Neural progenitor cell (in vitro differentiated cells): ENCODE results near the gene METAP2. TPM values are rescaled to one million over a fixed set of nuclear protein-coding genes. Genes with fewer than 3 reads are reported as not detected.
"Not testable (repeated sequence)": the region's sequence is repeated elsewhere in the genome, so short reads cannot be mapped to it uniquely, and the experiment has no call there.

ENCODE experiments used
- DNase-seq: peaks from one replicate; pipeline ENCODE4 v3.0.0-alpha.2; 2016; ENCODE audit warnings: low spot score
- H2AFZ ChIP-seq: fragments of 200-600 bp; sonication (generic); replicated peaks from 2 replicates; pipeline ENCODE4 v1.6.1; 2016; ENCODE audit warnings: antibody characterized with exemption
- H3F3A ChIP-seq: fragments of 200-600 bp; sonication (generic); 2 replicates; pipeline ENCODE4 v1.6.1; 2016; ENCODE audit warnings: antibody characterized with exemption, low read depth
- H3K27ac ChIP-seq: fragments of 200-600 bp; sonication (generic); 2 replicates; pipeline ENCODE4 v1.5.1; 2016; ENCODE audit warnings: mild to moderate bottlenecking
- H3K27me3 ChIP-seq: fragments of 200-600 bp; sonication (generic); 2 replicates; pipeline ENCODE4 v1.6.1; 2016; ENCODE audit warnings: mild to moderate bottlenecking, moderate library complexity
- H3K36me3 ChIP-seq: fragments of 200-600 bp; sonication (generic); 2 replicates; pipeline ENCODE4 v1.5.1; 2016
- H3K4me1 ChIP-seq: fragments of 200-600 bp; sonication (generic); 2 replicates; pipeline ENCODE4 v1.6.1; 2016; ENCODE audit warnings: mixed run types
- H3K4me2 ChIP-seq: fragments of 200-600 bp; sonication (generic); 2 replicates; pipeline ENCODE4 v1.6.1; 2016
- H3K4me3 ChIP-seq: fragments of 200-600 bp; sonication (generic); 2 replicates; pipeline ENCODE4 v1.5.1; 2016
- H3K79me2 ChIP-seq: fragments of 200-600 bp; sonication (generic); 2 replicates; pipeline ENCODE4 v1.6.1; 2016; ENCODE audit warnings: low read depth
- H3K9ac ChIP-seq: fragments of 200-600 bp; sonication (generic); 2 replicates; pipeline ENCODE4 v1.6.1; 2016
- H3K9me3 ChIP-seq: fragments of 200-600 bp; sonication (generic); 2 replicates; pipeline ENCODE4 v1.5.1; 2016; ENCODE audit warnings: low read depth
- H4K20me1 ChIP-seq: fragments of 200-600 bp; sonication (generic); 2 replicates; pipeline ENCODE4 v1.6.1; 2016; ENCODE audit warnings: low read depth
- H3K27ac Mint-ChIP-seq: 3 replicates; pipeline ENCODE4 v1.8.0; 2021; ENCODE audit warnings: mixed read lengths
- H3K27me3 Mint-ChIP-seq: 2 replicates; pipeline ENCODE4 v1.8.0; 2022; ENCODE audit warnings: low read depth, mild to moderate bottlenecking, inconsistent platforms, moderate library complexity, mixed read lengths; ENCODE audit not compliant: insufficient read depth
- H3K36me3 Mint-ChIP-seq: 3 replicates; pipeline ENCODE4 v1.8.0; 2021; ENCODE audit warnings: mixed read lengths
- H3K4me1 Mint-ChIP-seq: 3 replicates; pipeline ENCODE4 v1.8.0; 2021; ENCODE audit warnings: mixed read lengths
- H3K4me3 Mint-ChIP-seq: 3 replicates; pipeline ENCODE4 v1.8.0; 2021; ENCODE audit warnings: mild to moderate bottlenecking, moderate library complexity, mixed read lengths
- H3K9me3 Mint-ChIP-seq: 3 replicates; pipeline ENCODE4 v1.8.0; 2020; ENCODE audit warnings: mixed read lengths
- CTCF ChIP-seq: fragments of 200-600 bp; sonication (generic); IDR thresholded peaks from 2 replicates; pipeline ENCODE4 v1.5.1; 2017; ENCODE audit warnings: antibody characterized with exemption, mild to moderate bottlenecking
- EZH2 ChIP-seq: fragments of 200-600 bp; sonication (generic); IDR thresholded peaks from 2 replicates; pipeline ENCODE4 v1.6.1; 2017; ENCODE audit warnings: antibody characterized with exemption, mild to moderate bottlenecking, moderate library complexity
- EZH2phosphoT487 ChIP-seq: fragments of 200-600 bp; sonication (generic); IDR thresholded peaks from 2 replicates; pipeline ENCODE4 v1.6.1; 2017; ENCODE audit warnings: antibody characterized with exemption
- total RNA-seq: library from RNA; depleted of rRNA; stranded (reverse); fragments of >200 nt; gene quantifications from 2 replicates; pipeline ENCODE4 v1.2.3, GENCODE V29; 2015; ENCODE audit warnings: low replicate concordance

The METAP2 gene
- total RNA-seq, 1 donor from 2014 or later = 231 TPM

- Histone ChIP-seq H3K4me2 (peak overlapping the region; percentile 97), H3K9me3 (no peaks in the 10 kb centered on the region), H4K20me1 (peaks cover 11% of the 10 kb centered on the region), H3K79me2 (peaks cover 57% of the 10 kb centered on the region), H3F3A (peaks cover 12% of the 10 kb centered on the region), H3K4me1 (peaks cover 10% of the 10 kb centered on the region), H3K27me3 (no peaks in the 10 kb centered on the region), H3K9ac (peak overlapping the region; percentile 97), H3K27ac (no peak overlapping the region), H3K36me3 (peaks cover 13% of the 10 kb centered on the region), H3K4me3 (peak overlapping the region; percentile 97), H2AFZ (peak overlapping the region; percentile 94)
- TF ChIP-seq CTCF (no peak), EZH2 (no peak), EZH2phosphoT487 (no peak)
- Mint-ChIP-seq H3K27ac (peak overlapping the region; percentile 100), H3K4me1 (peaks cover 21% of the 10 kb centered on the region), H3K4me3 (peak overlapping the region; percentile 100), H3K36me3 (peaks cover 17% of the 10 kb centered on the region), H3K27me3 (peaks cover 9% of the 10 kb centered on the region), H3K9me3 (no peaks in the 10 kb centered on the region)
- DNase-seq = no peak
Measured at GRCh38 chr12:95474660-95474958, 657 bp downstream of the METAP2 start.

- Histone ChIP-seq H3K4me3 (no peak overlapping the region), H2AFZ (no peak overlapping the region), H4K20me1 (peaks cover 31% of the 10 kb centered on the region), H3K79me2 (peaks cover 99% of the 10 kb centered on the region), H3F3A (no peaks in the 10 kb centered on the region), H3K9ac (no peak overlapping the region), H3K4me2 (no peak overlapping the region), H3K27me3 (no peaks in the 10 kb centered on the region), H3K9me3 (no peaks in the 10 kb centered on the region), H3K36me3 (peaks cover 13% of the 10 kb centered on the region), H3K4me1 (peaks cover 6% of the 10 kb centered on the region), H3K27ac (no peak overlapping the region)
- no peak for DNase-seq
- Mint-ChIP-seq H3K9me3 (no peaks in the 10 kb centered on the region), H3K27me3 (no peaks in the 10 kb centered on the region), H3K36me3 (peaks cover 23% of the 10 kb centered on the region), H3K4me1 (peaks cover 9% of the 10 kb centered on the region), H3K27ac (no peak overlapping the region), H3K4me3 (no peak overlapping the region)
- TF ChIP-seq EZH2phosphoT487 = no peak
Measured at GRCh38 chr12:95480230-95480629, 6.3 kb downstream of the METAP2 start.

- peaks cover 13% of the 10 kb centered on the region for H3K36me3 ChIP-seq
- peaks cover 20% of the 10 kb centered on the region for H3K36me3 Mint-ChIP-seq
- H3K27me3 Mint-ChIP-seq = no peaks in the 10 kb centered on the region
- H3F3A ChIP-seq = no peaks in the 10 kb centered on the region
- no peak overlapping the region for H3K4me2 ChIP-seq
- H2AFZ ChIP-seq = no peak overlapping the region
- H3K9me3 Mint-ChIP-seq = no peaks in the 10 kb centered on the region
- H4K20me1 ChIP-seq = peaks cover 24% of the 10 kb centered on the region
- H3K27me3 ChIP-seq = no peaks in the 10 kb centered on the region
- no peaks in the 10 kb centered on the region for H3K4me1 ChIP-seq
- peaks cover under 1% of the 10 kb centered on the region for H3K4me1 Mint-ChIP-seq
- H3K27ac ChIP-seq = no peak overlapping the region
- peaks cover 96% of the 10 kb centered on the region for H3K79me2 ChIP-seq
- no peak for DNase-seq
- H3K4me3 ChIP-seq = no peak overlapping the region
- H3K27ac Mint-ChIP-seq = no peak overlapping the region
- no peaks in the 10 kb centered on the region for H3K9me3 ChIP-seq
- no peak for TF ChIP-seq EZH2
- no peak overlapping the region for H3K4me3 Mint-ChIP-seq
- H3K9ac ChIP-seq = no peak overlapping the region
Measured at GRCh38 chr12:95481072-95481471, 7.1 kb downstream of the METAP2 start.

GRCh38 chr12:95481888-95482287 is 7.9 kb downstream of the METAP2 start:
- Histone ChIP-seq H3K27ac (no peak overlapping the region), H3K4me2 (no peak overlapping the region), H3K36me3 (peaks cover 16% of the 10 kb centered on the region), H2AFZ (no peak overlapping the region), H4K20me1 (peaks cover 24% of the 10 kb centered on the region), H3K4me1 (no peaks in the 10 kb centered on the region), H3K9ac (no peak overlapping the region), H3K4me3 (no peak overlapping the region), H3F3A (no peaks in the 10 kb centered on the region), H3K79me2 (peaks cover 92% of the 10 kb centered on the region), H3K9me3 (no peaks in the 10 kb centered on the region), H3K27me3 (no peaks in the 10 kb centered on the region)
- no peaks in the 10 kb centered on the region for H3K4me1 Mint-ChIP-seq
- TF ChIP-seq CTCF (no peak), EZH2 (no peak), EZH2phosphoT487 (no peak)
- peaks cover 25% of the 10 kb centered on the region for H3K36me3 Mint-ChIP-seq
- H3K4me3 Mint-ChIP-seq = no peak overlapping the region
- H3K9me3 Mint-ChIP-seq = no peaks in the 10 kb centered on the region
- no peak for DNase-seq
- H3K27me3 Mint-ChIP-seq = no peaks in the 10 kb centered on the region
- no peak overlapping the region for H3K27ac Mint-ChIP-seq

GRCh38 chr12:95482564-95482963 is 8.6 kb downstream of the METAP2 start:
- H3K27ac ChIP-seq, H3K9ac ChIP-seq, H3K9me3 Mint-ChIP-seq, H3K27me3 Mint-ChIP-seq, H3K4me2 ChIP-seq, H3K4me3 Mint-ChIP-seq, H3F3A ChIP-seq, DNase-seq, H3K27me3 ChIP-seq, H2AFZ ChIP-seq, H3K4me1 ChIP-seq, H3K9me3 ChIP-seq, H3K4me3 ChIP-seq, H3K4me1 Mint-ChIP-seq, H3K27ac Mint-ChIP-seq: not testable (repeated sequence)
- H4K20me1 ChIP-seq = peaks cover 25% of the 10 kb centered on the region
- peaks cover 15% of the 10 kb centered on the region for H3K36me3 ChIP-seq
- peaks cover 90% of the 10 kb centered on the region for H3K79me2 ChIP-seq
- H3K36me3 Mint-ChIP-seq = peaks cover 26% of the 10 kb centered on the region
